GM18951 (cell line): ENCODE results near the gene TBC1D2.

Experiments
- POLR2A ChIP-seq: IDR thresholded peaks from 4 replicates; pipeline ENCODE4 v1.6.1; 2011; ENCODE audit warnings: mild to moderate bottlenecking; ENCODE audit not compliant: insufficient read length, insufficient read depth; ENCODE audit errors: extremely low read depth
- in situ Hi-C: fragments of 300-500 bp; cut with MboI; formaldehyde crosslinking; loops from one replicate; pipeline ENCODE4 v1.12.0; 2022; ENCODE audit warnings: low sequenced_read_pairs, mixed read lengths, inconsistent platforms; ENCODE audit not compliant: unreplicated experiment

The TBC1D2 gene

DNA sequence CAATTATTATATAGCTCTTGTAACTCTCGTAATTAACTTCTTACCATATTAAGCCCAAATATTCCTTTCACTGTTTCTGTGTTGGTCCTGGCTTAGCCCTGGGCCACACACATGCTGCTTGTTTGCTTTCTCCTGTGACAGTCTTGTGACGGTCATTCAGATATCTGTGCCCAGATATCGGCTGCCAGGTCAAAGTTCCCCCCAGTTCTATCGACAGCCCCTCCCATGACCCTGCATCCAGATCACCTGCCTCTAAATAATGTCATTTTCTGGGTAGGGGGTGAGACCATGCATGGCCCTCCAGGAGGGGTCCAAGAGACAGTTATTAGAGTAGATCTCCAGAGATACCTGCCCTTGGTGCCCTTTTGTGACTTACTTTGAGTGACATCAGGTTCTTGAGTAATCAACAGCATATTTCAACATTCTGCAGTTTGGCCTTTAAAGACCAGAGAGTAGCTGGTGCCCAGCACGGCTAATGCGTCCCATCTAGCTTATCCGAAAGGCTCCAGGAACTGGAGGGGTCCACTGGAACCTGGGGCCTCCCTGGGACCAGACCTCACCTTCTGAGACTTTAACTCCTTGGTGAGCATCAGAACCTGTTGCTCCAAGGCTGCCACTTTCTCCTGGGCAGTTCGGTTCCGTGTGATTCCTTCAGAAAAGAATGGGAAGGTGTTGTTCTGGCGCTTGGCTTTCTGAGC is 26.9 kb downstream of the TBC1D2 start:
- in situ Hi-C loops, result no loop called here
- TF ChIP-seq POLR2A, result no peak

- in situ Hi-C loops, result no loop called here
- TF ChIP-seq POLR2A, result no peak
Observed at GRCh38 chr9:98227883-98228282, 27.6 kb downstream of the TBC1D2 start.

DNA sequence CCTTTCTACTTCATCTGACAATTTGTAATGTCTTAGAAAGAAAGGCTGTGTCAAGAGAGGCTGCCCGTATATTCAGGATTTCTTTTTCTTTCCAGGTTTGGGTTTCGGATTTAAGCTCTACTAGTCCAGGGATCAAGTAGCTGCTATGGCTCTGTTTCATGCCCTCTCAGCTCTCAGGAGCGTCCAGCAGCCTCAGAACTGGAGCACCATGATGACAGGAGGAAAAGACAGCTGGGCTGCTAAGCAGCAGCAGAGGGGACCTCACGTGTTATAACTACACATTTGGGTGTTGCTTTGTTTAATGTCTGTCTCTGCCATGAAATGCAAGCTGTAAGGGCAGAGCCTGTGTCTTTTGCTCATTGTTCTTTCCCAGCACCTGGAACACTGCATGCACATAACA is 28.5 kb downstream of the TBC1D2 start:
- in situ Hi-C loops, result no loop called here
- TF ChIP-seq POLR2A, result no peak

DNA sequence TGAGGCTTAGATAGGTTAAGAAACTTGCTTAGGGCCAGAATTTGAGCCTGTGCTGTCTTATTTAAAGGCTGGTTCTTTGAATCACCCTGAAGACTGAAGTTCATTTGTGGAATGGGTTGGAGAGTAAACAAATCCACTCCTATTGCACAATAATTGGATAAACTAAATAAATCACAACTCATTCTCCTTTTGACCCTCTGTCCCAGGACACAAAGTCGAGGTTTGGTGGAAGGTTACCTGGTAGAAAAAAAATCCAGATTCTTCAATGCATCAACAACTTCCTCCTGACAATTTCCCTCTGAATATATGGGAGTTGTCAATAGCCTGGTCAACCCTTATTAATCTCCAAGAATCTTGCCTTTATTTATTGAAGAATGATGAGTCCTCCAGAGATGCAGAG is 28.9 kb downstream of the TBC1D2 start:
- TF ChIP-seq POLR2A, result no peak
- in situ Hi-C loops, result no loop called here

DNA sequence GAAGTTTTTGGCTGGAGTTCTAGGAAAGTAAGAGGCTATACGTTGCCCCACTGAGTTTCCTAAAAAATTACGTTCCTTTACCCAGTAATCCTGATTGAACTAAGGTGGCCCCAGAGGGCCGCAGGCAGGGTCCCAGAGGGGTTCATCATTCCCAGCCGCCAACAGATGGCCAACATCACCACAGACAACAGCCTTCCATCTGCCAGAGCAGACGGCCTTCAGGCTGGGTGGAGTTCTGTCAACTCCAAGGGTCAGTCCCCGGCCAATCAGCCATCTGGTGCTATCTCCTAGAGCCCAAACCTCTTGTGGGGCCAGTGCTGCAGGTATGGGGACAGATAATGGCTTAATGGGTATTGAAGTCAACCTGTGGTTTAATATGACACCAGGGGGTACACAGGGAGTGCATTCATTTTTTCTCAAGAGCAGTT is 30.4 kb downstream of the TBC1D2 start:
- in situ Hi-C loops, result no loop called here
- TF ChIP-seq POLR2A, result no peak

DNA sequence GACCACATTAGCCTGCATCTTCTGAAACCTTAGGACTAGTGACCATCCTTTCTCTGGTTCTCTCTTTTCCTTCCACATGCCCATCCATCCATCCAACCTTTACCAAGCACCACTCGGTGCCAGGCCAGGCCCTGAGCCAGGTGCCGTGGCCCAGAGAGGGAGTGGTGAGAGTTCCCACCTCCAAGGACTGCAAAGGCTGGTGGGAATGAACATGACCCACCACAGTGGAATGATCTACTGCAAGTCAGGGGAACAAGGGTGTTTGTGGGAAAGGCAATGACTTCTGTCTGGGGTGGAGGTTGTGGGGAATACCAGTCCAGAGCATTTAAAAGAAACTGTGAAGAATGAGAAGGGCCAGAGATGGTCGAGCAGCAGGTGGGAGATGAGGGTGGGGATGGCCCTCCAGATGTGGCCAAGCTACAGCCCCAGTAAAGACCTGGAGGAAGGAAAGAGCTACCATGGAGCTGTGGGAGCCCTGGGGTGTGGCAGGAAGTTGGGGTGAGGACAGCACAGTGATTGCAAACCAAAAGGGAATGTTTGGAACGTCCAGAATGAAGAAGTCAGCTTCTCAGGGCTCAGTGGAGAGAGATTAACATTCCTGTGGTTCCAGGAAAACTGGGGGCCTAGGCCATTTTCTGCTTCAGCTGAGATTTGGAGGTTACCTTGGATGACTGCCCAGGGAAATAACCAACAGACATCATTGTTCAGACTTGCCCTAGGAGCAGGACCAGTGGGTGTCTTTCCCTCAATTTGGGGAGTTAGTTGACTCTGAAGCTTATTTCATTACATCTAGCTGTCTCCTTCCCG is 32.4 kb downstream of the TBC1D2 start:
- TF ChIP-seq POLR2A, result no peak

DNA sequence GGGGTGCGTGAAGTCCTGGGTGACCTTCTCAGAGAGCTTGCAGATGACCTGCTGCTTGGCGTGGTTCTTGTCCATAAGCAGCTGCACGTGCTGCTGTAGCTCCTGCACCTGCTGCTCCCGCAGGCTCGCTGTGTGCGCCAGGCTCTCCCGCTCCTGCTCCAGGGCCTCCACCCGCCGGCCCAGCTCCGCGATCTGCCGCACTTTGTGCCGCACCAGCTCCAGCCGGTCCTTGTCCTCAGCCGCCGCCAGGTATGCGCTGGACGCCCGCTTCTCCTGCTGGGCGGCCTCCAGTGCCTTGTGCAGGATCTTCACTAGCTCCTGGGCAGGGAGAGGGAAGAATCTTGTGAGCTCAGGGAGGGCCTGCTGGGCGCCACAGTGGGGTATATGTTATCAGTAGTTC is 34.5 kb downstream of the TBC1D2 start:
- in situ Hi-C loops, result no loop called here
- no peak for TF ChIP-seq POLR2A

More for the DNA sequence above, 32.4 kb downstream of the TBC1D2 start:
- in situ Hi-C loops, result no loop called here

DNA sequence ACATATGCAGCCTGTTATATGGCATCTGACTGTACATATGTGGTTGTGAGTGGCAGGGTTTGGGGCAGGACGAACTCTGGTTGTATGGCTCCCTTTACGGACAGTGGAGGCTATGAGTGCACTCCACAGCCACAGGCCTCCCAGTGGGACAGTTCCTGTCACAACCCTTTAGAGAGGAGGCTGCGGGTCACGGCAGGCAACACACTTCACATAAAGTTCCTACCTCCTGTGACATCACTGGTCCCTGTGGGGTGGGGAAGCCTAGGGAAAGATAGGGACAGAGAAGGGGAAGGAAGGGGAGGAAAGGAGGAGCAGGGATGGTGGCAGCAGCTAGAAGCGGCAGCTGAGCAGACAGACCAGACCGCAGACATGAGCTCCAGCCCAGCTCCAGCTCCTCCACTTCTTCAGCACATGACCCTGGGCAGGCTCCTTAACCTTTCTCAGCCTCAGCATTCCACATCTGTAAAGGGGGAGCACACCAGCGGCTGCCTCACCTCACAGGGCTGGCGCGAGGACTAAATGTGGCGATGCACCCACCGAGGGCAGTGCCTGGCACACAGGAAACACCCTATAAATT is 35.6 kb downstream of the TBC1D2 start:
- in situ Hi-C loops, result no loop called here
- no peak for TF ChIP-seq POLR2A

DNA sequence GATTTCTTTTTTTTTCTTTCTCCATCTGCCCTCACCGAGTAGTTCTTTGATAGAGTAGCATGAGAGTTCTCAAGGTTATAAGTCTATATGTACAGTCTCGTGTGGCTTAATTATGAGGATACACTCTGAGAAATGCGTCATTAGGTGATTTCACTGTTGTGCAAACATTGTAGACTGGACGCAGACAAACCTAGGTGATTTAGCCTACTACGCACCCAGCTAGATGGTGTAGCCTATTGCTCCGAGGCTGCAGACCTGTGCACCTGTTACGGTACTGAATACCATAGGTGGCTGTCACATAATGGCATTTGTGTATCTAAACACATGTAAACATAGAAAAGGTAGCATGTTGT is 36.1 kb downstream of the TBC1D2 start:
- in situ Hi-C loops, result no loop called here
- TF ChIP-seq POLR2A, result no peak

DNA sequence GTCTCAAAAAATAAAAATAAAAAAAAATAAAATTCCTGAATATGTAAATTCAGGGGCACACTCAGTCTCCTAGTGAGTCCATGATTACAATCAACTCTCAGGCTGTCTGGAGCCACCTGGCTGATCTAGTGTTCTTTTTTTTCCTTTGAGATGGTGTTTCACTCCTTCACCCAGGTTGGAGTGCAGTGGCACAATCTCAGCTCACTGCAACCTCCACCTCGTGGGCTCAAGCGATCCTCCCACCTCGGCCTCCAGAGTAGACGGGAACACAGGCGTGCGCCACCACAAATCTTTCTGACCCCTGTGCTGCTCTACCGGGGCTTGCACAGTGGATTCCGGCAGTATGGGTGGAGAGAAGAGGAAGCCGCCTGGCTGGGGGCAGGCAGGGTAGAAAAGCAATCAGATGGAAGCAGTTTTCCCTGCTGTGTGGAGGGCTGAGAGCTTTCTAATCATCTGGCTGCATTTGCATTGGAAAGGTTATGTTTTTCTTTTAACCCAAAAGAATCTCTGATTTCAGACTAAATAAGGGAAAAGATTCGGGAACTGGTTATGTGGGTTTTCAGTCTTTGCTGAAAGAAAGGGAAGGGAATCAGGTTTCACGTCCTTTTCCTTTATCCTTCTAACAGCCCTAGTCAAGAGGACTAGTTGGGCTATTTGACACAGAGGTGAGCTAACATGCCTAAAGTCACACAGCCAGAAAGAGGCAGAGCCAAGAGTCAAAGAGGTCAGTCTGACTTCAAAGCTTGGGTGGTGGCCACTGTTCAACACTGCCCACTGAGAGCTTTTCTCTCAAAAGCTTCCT is 36.7 kb downstream of the TBC1D2 start:
- in situ Hi-C loops, result no loop called here
- no peak for TF ChIP-seq POLR2A

- in situ Hi-C loops, result no loop called here
- no peak for TF ChIP-seq POLR2A
Observed at GRCh38 chr9:98217255-98217654, 38.2 kb downstream of the TBC1D2 start.

DNA sequence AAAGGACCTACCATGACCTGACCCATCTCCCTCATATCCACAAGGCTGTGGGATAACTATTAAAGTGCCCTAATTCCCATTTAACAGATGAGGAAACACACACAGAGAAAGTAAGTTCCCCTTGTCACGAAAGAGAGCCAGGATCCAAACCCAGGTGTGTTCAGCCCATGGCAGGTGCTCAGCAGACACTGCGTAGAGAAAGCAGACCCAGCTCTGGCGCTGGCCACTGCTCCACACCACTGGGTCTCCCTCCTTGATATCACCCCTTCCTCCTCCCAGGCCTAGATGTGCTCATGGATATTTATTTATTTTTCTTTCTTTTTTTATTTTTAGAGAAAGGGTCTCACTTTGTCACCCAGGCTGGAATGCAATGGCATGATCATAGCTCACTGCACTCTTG is 39.1 kb downstream of the TBC1D2 start:
- in situ Hi-C loops, result no loop called here
- no peak for TF ChIP-seq POLR2A

DNA sequence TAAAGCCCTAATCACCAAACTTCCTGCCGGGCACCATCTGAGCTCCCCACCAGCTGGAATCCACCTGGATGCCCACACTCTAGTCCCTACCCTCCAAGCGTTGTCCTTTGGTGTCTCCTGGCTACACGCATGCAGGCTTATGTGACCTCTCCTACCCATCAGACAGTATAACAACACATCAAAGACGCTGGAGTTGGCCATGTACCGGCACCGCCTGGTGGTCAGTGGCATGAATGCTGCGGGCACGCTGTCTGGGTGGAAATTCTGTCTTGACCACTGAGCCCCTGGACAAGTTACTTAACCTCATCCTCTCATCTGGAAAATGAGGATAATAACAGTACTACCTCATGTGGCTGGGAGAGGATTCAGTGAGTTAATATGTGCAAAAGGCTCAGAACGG is 39.6 kb downstream of the TBC1D2 start:
- no peak for TF ChIP-seq POLR2A
- in situ Hi-C loops, result no loop called here

- in situ Hi-C loops, result no loop called here
- no peak for TF ChIP-seq POLR2A
Observed at GRCh38 chr9:98215271-98215670, 40.2 kb downstream of the TBC1D2 start.

DNA sequence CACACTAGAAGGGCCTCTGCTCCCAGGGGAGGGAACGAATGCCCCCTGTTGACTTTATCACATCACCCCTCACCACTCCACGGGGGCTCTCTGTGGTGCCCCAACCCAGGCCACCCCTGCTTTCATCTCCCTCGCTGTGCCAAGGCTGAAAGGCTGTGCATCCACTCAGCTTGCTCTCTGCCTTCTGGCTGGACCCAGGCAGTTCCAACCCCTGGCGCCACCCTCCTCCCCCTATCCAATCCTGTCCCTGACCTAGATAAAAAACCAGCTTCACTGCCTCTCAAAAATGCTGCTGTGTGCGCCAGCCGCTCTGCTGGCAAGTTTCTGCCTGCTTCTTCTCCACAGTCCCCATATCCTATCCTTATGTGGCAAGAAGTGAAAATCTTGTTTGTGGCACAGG is 40.6 kb downstream of the TBC1D2 start:
- in situ Hi-C loops, result no loop called here
- no peak for TF ChIP-seq POLR2A
